SK-N-SH treated with all-trans-retinoic acid at 6 μM for 48 hours (cell line): ENCODE results near the gene RRAS.

Experiments
- ATAC-seq: fragments of 200-7000 bp; cut with Tn5 transposase; 3 replicates; pipeline ENCODE4 v1.9.1; 2020; ENCODE audit warnings: mild to moderate bottlenecking, moderate library complexity
- ARNTL ChIP-seq: fragments of 450-650 bp; formaldehyde crosslinking; IDR thresholded peaks from 2 replicates; pipeline ENCODE4 v1.5.0; 2020; ENCODE audit warnings: low read depth, mild to moderate bottlenecking, moderate library complexity, borderline replicate concordance
- CREB5 ChIP-seq: fragments of 250-450 bp; sonication (Bioruptor Pico); IDR thresholded peaks from 2 replicates; pipeline ENCODE4 v1.5.1; 2020; ENCODE audit warnings: low read depth, mild to moderate bottlenecking, moderate library complexity
- ESRRG ChIP-seq: fragments of 250-450 bp; sonication (Bioruptor Pico); IDR thresholded peaks from 2 replicates; pipeline ENCODE4 v1.6.1; 2021; ENCODE audit warnings: mild to moderate bottlenecking
- GLIS3 ChIP-seq: fragments of 250-450 bp; sonication (Bioruptor Pico); IDR thresholded peaks from 2 replicates; pipeline ENCODE4 v1.5.0; 2020; ENCODE audit warnings: mild to moderate bottlenecking, moderate library complexity
- ISL1 ChIP-seq: fragments of 250-450 bp; sonication (Bioruptor Pico); IDR thresholded peaks from 2 replicates; pipeline ENCODE4 v2.1.2; 2022; ENCODE audit warnings: mild to moderate bottlenecking, moderate library complexity
- OSR1 ChIP-seq: fragments of 250-450 bp; sonication (Bioruptor Pico); IDR thresholded peaks from 2 replicates; pipeline ENCODE4 v1.8.0; 2022; ENCODE audit warnings: moderate library complexity, mild to moderate bottlenecking, inconsistent platforms
- PATZ1 ChIP-seq: fragments of 250-450 bp; sonication (Bioruptor Pico); IDR thresholded peaks from 2 replicates; pipeline ENCODE4 v1.8.0; 2020; ENCODE audit warnings: mild to moderate bottlenecking, moderate library complexity, borderline replicate concordance
- POU6F1 ChIP-seq: fragments of 250-450 bp; sonication (Bioruptor Pico); IDR thresholded peaks from 2 replicates; pipeline ENCODE4 v1.8.0; 2021; ENCODE audit warnings: low read depth, mild to moderate bottlenecking, moderate library complexity, borderline replicate concordance
- PPARA ChIP-seq: fragments of 250-450 bp; sonication (Bioruptor Pico); IDR thresholded peaks from 2 replicates; pipeline ENCODE4 v1.5.0; 2020; ENCODE audit warnings: mild to moderate bottlenecking, borderline replicate concordance
- SNAI2 ChIP-seq: fragments of 250-450 bp; sonication (Bioruptor Pico); IDR thresholded peaks from 2 replicates; pipeline ENCODE4 v1.5.0; 2020; ENCODE audit warnings: mild to moderate bottlenecking, moderate library complexity
- TCF4 ChIP-seq: fragments of 250-450 bp; sonication (Bioruptor Pico); IDR thresholded peaks from 2 replicates; pipeline ENCODE4 v1.8.0; 2021; ENCODE audit warnings: mild to moderate bottlenecking, moderate library complexity, borderline replicate concordance
- TOX ChIP-seq: fragments of 250-450 bp; sonication (Bioruptor Pico); IDR thresholded peaks from 2 replicates; pipeline ENCODE4 v1.8.0; 2021; ENCODE audit warnings: mild to moderate bottlenecking, moderate library complexity, borderline replicate concordance
- TSHZ2 ChIP-seq: fragments of 250-450 bp; sonication (Bioruptor Pico); IDR thresholded peaks from 2 replicates; pipeline ENCODE4 v1.5.0; 2020; ENCODE audit warnings: mild to moderate bottlenecking, moderate library complexity
- ZFP30 ChIP-seq: fragments of 450-650 bp; formaldehyde crosslinking; IDR thresholded peaks from 2 replicates; pipeline ENCODE4 v1.5.0; 2022; ENCODE audit warnings: mild to moderate bottlenecking, moderate library complexity
- ZNF565 ChIP-seq: fragments of 450-650 bp; formaldehyde crosslinking; conservative IDR thresholded peaks from 2 replicates; pipeline ENCODE4 v1.5.0; 2020; ENCODE audit warnings: low read depth, mild to moderate bottlenecking, moderate library complexity
- ZNF70 ChIP-seq: fragments of 450-650 bp; formaldehyde crosslinking; IDR thresholded peaks from 2 replicates; pipeline ENCODE4 v1.5.0; 2020; ENCODE audit warnings: mild to moderate bottlenecking, moderate library complexity

The RRAS gene

GRCh38 chr19:49657493-49658138 lies 17.7 kb upstream of the RRAS start:
- no peak for TF ChIP-seq PATZ1
- TF ChIP-seq SNAI2 = no peak
- no peak for TF ChIP-seq PPARA (CRISPR knock-in tag)
- TF ChIP-seq POU6F1 = no peak
- no peak for TF ChIP-seq TSHZ2 (CRISPR knock-in tag)
- no peak for TF ChIP-seq ESRRG (CRISPR knock-in tag)
- no peak for TF ChIP-seq ZNF565
- no peak for TF ChIP-seq ZNF70 (CRISPR knock-in tag)
- TF ChIP-seq ARNTL = no peak
- TF ChIP-seq ZFP30 = no peak
- TF ChIP-seq OSR1 (CRISPR knock-in tag) = no peak
- no peak for TF ChIP-seq ISL1 (CRISPR knock-in tag)
- no peak for ATAC-seq

GRCh38 chr19:49656456-49657109 lies 16.6 kb upstream of the RRAS start:
- ATAC-seq = no peak

More at GRCh38 chr19:49656456-49657109, 16.6 kb upstream of the RRAS start:
- TF ChIP-seq ISL1 (CRISPR knock-in tag) (no peak), CREB5 (CRISPR knock-in tag) (no peak), TOX (CRISPR knock-in tag) (no peak), ZNF70 (CRISPR knock-in tag) (no peak), GLIS3 (CRISPR knock-in tag) (no peak), OSR1 (CRISPR knock-in tag) (no peak), TCF4 (CRISPR knock-in tag) (no peak), PATZ1 (no peak)
